ENCODE measurements around the gene FAM124B.

FAM124B gene

GRCh38 chr2:224377751-224378700 is 23.9 kb downstream of the FAM124B start:
- Histone ChIP-seq H3K4me1 (ENCODE audit: control insufficient read depth, insufficient read depth, low read length) (no peaks in the 10 kb centered on the region), H3K27me3 (ENCODE audit: control insufficient read depth, insufficient read depth, low read length) (no peaks in the 10 kb centered on the region), H3K36me3 (ENCODE audit: control insufficient read depth, insufficient read depth, low read length) (no peaks in the 10 kb centered on the region), H3K9me3 (ENCODE audit: control insufficient read depth, insufficient read depth, low read length) (no peaks in the 10 kb centered on the region), H3K4me3 (ENCODE audit: low read depth, low read length) (no peak overlapping the region), H3K9ac (ENCODE audit: low read depth, low read length) (no peak overlapping the region)

GRCh38 chr2:224372641-224373040 is 29.3 kb downstream of the FAM124B start:
- H3K4me3 ChIP-seq (ENCODE audit: low read depth, low read length) = no peak overlapping the region
- H3K9me3 ChIP-seq (ENCODE audit: control insufficient read depth, insufficient read depth, low read length) = no peaks in the 10 kb centered on the region
- H3K27me3 ChIP-seq (ENCODE audit: control insufficient read depth, insufficient read depth, low read length) = no peaks in the 10 kb centered on the region
- no peaks in the 10 kb centered on the region for H3K36me3 ChIP-seq (ENCODE audit: control insufficient read depth, insufficient read depth, low read length)
- H3K9ac ChIP-seq (ENCODE audit: low read depth, low read length) = no peak overlapping the region
- no peaks in the 10 kb centered on the region for H3K4me1 ChIP-seq (ENCODE audit: control insufficient read depth, insufficient read depth, low read length)

DNA sequence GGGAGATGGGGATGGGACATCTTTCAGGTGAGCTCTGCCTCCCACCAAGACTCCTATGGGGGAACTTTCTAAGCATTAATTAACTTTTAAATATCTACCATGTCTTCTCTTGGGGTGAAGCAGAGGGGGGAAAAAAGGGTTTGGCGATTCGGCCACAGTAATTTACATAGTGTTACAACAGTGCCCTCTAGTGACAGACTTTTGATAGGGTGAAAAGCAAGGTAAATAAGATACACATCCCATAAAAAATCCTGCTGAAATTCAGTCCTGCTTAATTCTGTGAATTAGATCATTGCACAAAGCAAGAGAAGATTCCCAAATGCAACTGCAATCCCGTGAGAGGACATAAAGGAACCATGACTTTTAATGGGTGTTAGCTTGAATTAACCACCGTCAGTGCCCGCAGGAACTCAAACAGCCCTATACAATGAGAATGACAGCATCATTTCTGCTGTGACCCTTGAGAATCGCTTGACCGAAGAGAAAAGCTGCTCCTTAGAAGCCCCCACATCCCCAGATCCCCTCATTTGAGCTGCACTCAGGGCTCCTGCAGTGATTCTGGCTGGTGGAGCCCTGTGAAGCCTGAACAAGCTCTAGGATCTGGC is 32.8 kb downstream of the FAM124B start:
- Histone ChIP-seq H3K27me3 (ENCODE audit: control insufficient read depth, insufficient read depth, low read length) (no peaks in the 10 kb centered on the region), H3K9ac (ENCODE audit: low read depth, low read length) (no peak overlapping the region), H3K36me3 (ENCODE audit: control insufficient read depth, insufficient read depth, low read length) (no peaks in the 10 kb centered on the region), H3K9me3 (ENCODE audit: control insufficient read depth, insufficient read depth, low read length) (no peaks in the 10 kb centered on the region), H3K4me3 (ENCODE audit: low read depth, low read length) (no peak overlapping the region), H3K4me1 (ENCODE audit: control insufficient read depth, insufficient read depth, low read length) (no peaks in the 10 kb centered on the region)

- Histone ChIP-seq H3K9ac (ENCODE audit: low read depth, low read length) (no peak overlapping the region), H3K9me3 (ENCODE audit: control insufficient read depth, insufficient read depth, low read length) (no peaks in the 10 kb centered on the region), H3K4me1 (ENCODE audit: control insufficient read depth, insufficient read depth, low read length) (no peaks in the 10 kb centered on the region), H3K36me3 (ENCODE audit: control insufficient read depth, insufficient read depth, low read length) (no peaks in the 10 kb centered on the region), H3K4me3 (ENCODE audit: low read depth, low read length) (no peak overlapping the region), H3K27me3 (ENCODE audit: control insufficient read depth, insufficient read depth, low read length) (no peaks in the 10 kb centered on the region)
These were observed 35.6 kb downstream of the FAM124B start for GRCh38 chr2:224366267-224366844.

DNA sequence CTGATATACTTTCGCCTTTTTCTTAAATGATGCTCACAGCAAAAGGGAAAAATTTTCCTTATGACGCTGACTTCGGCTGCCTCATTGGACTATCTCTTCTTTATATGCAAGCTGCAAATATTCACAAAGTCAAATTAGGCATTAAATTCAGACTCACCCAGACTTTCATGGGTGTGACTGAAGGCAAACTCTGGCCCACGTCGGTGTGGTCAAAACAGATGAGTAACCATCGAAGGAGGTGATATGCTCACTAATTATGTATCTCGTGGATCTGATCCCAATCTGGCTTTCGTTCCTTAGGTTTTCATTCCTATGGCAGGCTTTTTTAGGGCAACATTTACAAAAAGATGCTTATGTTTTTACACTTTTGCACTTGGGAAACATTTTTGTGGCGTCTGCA is 36.6 kb downstream of the FAM124B start:
- H3K9ac ChIP-seq (ENCODE audit: low read depth, low read length) = no peak overlapping the region
- H3K27me3 ChIP-seq (ENCODE audit: control insufficient read depth, insufficient read depth, low read length) = no peaks in the 10 kb centered on the region
- no peaks in the 10 kb centered on the region for H3K36me3 ChIP-seq (ENCODE audit: control insufficient read depth, insufficient read depth, low read length)
- H3K4me1 ChIP-seq (ENCODE audit: control insufficient read depth, insufficient read depth, low read length) = no peaks in the 10 kb centered on the region
- no peak overlapping the region for H3K4me3 ChIP-seq (ENCODE audit: low read depth, low read length)
- H3K9me3 ChIP-seq (ENCODE audit: control insufficient read depth, insufficient read depth, low read length) = no peaks in the 10 kb centered on the region

DNA sequence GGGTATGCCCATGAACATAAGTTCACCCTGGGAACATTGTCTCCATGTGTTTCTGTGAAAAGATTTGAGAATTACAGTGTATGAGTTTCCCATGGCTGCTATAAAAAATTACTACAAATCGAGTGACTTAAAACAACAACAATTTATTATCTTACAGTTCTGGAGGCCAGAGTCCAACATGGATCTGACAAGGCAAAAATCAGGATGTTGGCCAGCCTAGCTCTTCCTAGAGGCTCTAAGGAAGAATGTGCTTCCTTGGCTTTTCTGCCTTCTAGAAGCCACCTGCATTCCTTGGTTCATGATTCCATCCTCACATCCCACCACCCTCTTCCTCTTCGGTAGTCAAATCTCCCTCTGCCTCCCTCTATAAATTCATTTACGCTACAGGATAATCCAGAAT is 38.6 kb downstream of the FAM124B start:
- no peaks in the 10 kb centered on the region for H3K9me3 ChIP-seq (ENCODE audit: control insufficient read depth, insufficient read depth, low read length)
- H3K9ac ChIP-seq (ENCODE audit: low read depth, low read length) = no peak overlapping the region
- no peaks in the 10 kb centered on the region for H3K27me3 ChIP-seq (ENCODE audit: control insufficient read depth, insufficient read depth, low read length)
- no peaks in the 10 kb centered on the region for H3K36me3 ChIP-seq (ENCODE audit: control insufficient read depth, insufficient read depth, low read length)
- H3K4me1 ChIP-seq (ENCODE audit: control insufficient read depth, insufficient read depth, low read length) = no peaks in the 10 kb centered on the region
- no peak overlapping the region for H3K4me3 ChIP-seq (ENCODE audit: low read depth, low read length)

- H3K27me3 ChIP-seq (ENCODE audit: control insufficient read depth, insufficient read depth, low read length) = no peaks in the 10 kb centered on the region
These were observed 39.8 kb downstream of the FAM124B start for GRCh38 chr2:224362094-224362493.

GRCh38 chr2:224360801-224361251 is 41.1 kb downstream of the FAM124B start:
- no peak overlapping the region for H3K9ac ChIP-seq (ENCODE audit: low read depth, low read length)
- no peaks in the 10 kb centered on the region for H3K27me3 ChIP-seq (ENCODE audit: control insufficient read depth, insufficient read depth, low read length)
- H3K36me3 ChIP-seq (ENCODE audit: control insufficient read depth, insufficient read depth, low read length) = no peaks in the 10 kb centered on the region
- H3K4me1 ChIP-seq (ENCODE audit: control insufficient read depth, insufficient read depth, low read length) = no peaks in the 10 kb centered on the region
- H3K4me3 ChIP-seq (ENCODE audit: low read depth, low read length) = no peak overlapping the region
- H3K9me3 ChIP-seq (ENCODE audit: control insufficient read depth, insufficient read depth, low read length) = no peaks in the 10 kb centered on the region

More at GRCh38 chr2:224362094-224362493, 39.8 kb downstream of the FAM124B start:
- H3K4me1 ChIP-seq (ENCODE audit: control insufficient read depth, insufficient read depth, low read length) = no peaks in the 10 kb centered on the region
- no peak overlapping the region for H3K4me3 ChIP-seq (ENCODE audit: low read depth, low read length)
- no peak overlapping the region for H3K9ac ChIP-seq (ENCODE audit: low read depth, low read length)
- no peaks in the 10 kb centered on the region for H3K36me3 ChIP-seq (ENCODE audit: control insufficient read depth, insufficient read depth, low read length)
- H3K9me3 ChIP-seq (ENCODE audit: control insufficient read depth, insufficient read depth, low read length) = no peaks in the 10 kb centered on the region

DNA sequence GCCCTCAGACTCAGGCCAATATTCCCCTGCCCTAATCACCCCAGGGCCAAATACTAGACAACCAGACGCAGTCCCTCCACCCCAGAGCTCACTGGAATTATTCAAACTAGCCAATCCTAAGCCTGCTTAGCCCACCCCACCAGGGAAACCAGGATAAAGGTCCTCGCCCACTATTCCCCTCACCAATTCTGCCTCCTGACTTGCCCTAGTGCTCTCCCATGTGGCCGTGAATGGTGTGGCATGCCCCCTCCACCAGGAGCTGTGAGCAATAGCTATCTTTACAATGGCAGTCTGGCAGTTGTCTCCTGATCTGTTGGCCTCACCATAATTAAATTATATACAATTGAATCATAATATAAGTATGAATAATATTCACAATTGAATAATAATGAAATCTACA is 42.3 kb downstream of the FAM124B start:
- Histone ChIP-seq H3K4me1 (ENCODE audit: control insufficient read depth, insufficient read depth, low read length) (no peaks in the 10 kb centered on the region), H3K9me3 (ENCODE audit: control insufficient read depth, insufficient read depth, low read length) (no peaks in the 10 kb centered on the region), H3K27me3 (ENCODE audit: control insufficient read depth, insufficient read depth, low read length) (no peaks in the 10 kb centered on the region), H3K36me3 (ENCODE audit: control insufficient read depth, insufficient read depth, low read length) (no peaks in the 10 kb centered on the region), H3K9ac (ENCODE audit: low read depth, low read length) (no peak overlapping the region), H3K4me3 (ENCODE audit: low read depth, low read length) (no peak overlapping the region)

DNA sequence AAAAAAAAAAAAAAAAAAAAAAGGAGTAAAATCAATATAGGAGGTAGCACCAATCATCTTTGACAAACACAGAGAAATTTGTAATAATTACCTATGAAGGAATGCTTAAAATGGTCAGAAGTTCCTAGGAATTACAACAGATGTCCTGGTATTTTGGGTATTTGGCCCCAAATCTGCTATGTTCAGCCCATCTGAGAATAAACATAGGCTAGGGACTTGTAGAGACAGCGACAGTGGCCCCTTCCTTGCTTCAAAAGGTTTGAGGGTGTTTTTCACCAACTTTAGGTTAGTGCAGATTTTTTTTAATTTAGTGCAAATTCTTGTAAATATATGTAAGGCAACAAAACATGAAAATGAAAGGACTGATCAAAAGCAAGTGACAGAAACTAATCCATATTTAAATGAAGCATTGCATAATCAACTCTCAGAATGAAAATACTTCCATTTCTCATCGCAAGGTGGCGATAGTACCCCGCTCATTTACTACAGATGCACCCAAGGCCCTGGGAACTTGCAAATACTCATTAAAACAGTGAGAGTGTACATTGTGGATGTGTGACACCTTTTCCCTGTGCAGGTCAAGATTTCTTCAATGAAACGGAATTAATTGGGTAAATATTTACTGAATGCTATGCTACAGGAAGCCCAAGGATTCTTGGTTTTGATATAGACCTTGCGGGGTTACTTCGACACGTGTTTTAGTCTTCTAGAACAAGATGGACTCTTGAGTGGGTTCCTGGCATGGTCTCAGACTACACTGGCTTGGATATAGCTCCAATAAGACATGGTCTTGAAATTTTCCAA is 44.6 kb downstream of the FAM124B start:
- H3K4me3 ChIP-seq (ENCODE audit: low read depth, low read length) = no peak overlapping the region
- no peaks in the 10 kb centered on the region for H3K9me3 ChIP-seq (ENCODE audit: control insufficient read depth, insufficient read depth, low read length)
- no peak overlapping the region for H3K9ac ChIP-seq (ENCODE audit: low read depth, low read length)
- no peaks in the 10 kb centered on the region for H3K27me3 ChIP-seq (ENCODE audit: control insufficient read depth, insufficient read depth, low read length)
- no peaks in the 10 kb centered on the region for H3K36me3 ChIP-seq (ENCODE audit: control insufficient read depth, insufficient read depth, low read length)
- no peaks in the 10 kb centered on the region for H3K4me1 ChIP-seq (ENCODE audit: control insufficient read depth, insufficient read depth, low read length)

- Histone ChIP-seq H3K36me3 (ENCODE audit: control insufficient read depth, insufficient read depth, low read length) (no peaks in the 10 kb centered on the region), H3K4me3 (ENCODE audit: low read depth, low read length) (no peak overlapping the region), H3K4me1 (ENCODE audit: control insufficient read depth, insufficient read depth, low read length) (no peaks in the 10 kb centered on the region), H3K27me3 (ENCODE audit: control insufficient read depth, insufficient read depth, low read length) (no peaks in the 10 kb centered on the region), H3K9ac (ENCODE audit: low read depth, low read length) (no peak overlapping the region), H3K9me3 (ENCODE audit: control insufficient read depth, insufficient read depth, low read length) (no peaks in the 10 kb centered on the region)
These were observed 47.2 kb downstream of the FAM124B start for GRCh38 chr2:224354632-224355211.

All from iPS-15b (cell line).